A673 (cell line): Measurements from ENCODE around the gene PYROXD2. TPM values are rescaled to one million over a fixed set of nuclear protein-coding genes. Genes with fewer than 3 reads are reported as not detected.

Experiments
- BruUV-seq: library from RNA; stranded (reverse); fragments of 400-500 nt; replicated peaks from 2 replicates; lab custom pipeline; 2021; lab: Mats Ljungman, UMichigan
- CTCF ChIA-PET: fragments of 300-600 bp; sonication (Branson Sonifier 250); formaldehyde crosslinking; loops from one replicate; lab custom pipeline; 2022; ENCODE audit warnings: antibody characterized with exemption; lab: Charles Lee
- POLR2A ChIA-PET: fragments of 300-600 bp; sonication (Branson Sonifier 250); formaldehyde crosslinking; loops from one replicate; lab custom pipeline; 2022; ENCODE audit warnings: antibody characterized with exemption; ENCODE audit not compliant: low non-redundant PET; lab: Charles Lee
- DNase-seq: peaks from one replicate; pipeline ENCODE4 v3.0.0-alpha.2; 2015; ENCODE audit warnings: low spot score
- H3K27ac ChIP-seq: fragments of 200-600 bp; sonication (generic); 2 replicates; pipeline ENCODE4 v1.5.1; 2016; ENCODE audit warnings: mixed run types, low read depth, mild to moderate bottlenecking, mixed read lengths, antibody characterized with exemption, low read length; ENCODE audit not compliant: poor library complexity, severe bottlenecking
- H3K27me3 ChIP-seq: fragments of 200-600 bp; sonication (generic); replicated peaks from 2 replicates; pipeline ENCODE4 v1.6.1; 2017; ENCODE audit warnings: mixed run types, low read depth, mild to moderate bottlenecking, mixed read lengths, antibody characterized with exemption, low read length; ENCODE audit not compliant: insufficient read depth, poor library complexity
- H3K36me3 ChIP-seq: fragments of 200-600 bp; sonication (generic); 2 replicates; pipeline ENCODE4 v1.6.1; 2016; ENCODE audit warnings: mixed run types, mild to moderate bottlenecking, mixed read lengths, antibody characterized with exemption, low read length; ENCODE audit not compliant: insufficient read depth, poor library complexity, severe bottlenecking
- H3K4me1 ChIP-seq: fragments of 200-600 bp; sonication (generic); 2 replicates; pipeline ENCODE4 v1.6.1; 2017; ENCODE audit warnings: mixed run types, mild to moderate bottlenecking, mixed read lengths, antibody characterized with exemption, low read length; ENCODE audit not compliant: insufficient read depth, poor library complexity, severe bottlenecking
- H3K4me3 ChIP-seq: fragments of 200-600 bp; sonication (generic); 2 replicates; pipeline ENCODE4 v1.5.1; 2016; ENCODE audit warnings: low read depth, mixed run types, mild to moderate bottlenecking, mixed read lengths, low read length; ENCODE audit not compliant: poor library complexity, severe bottlenecking
- H3K9me3 ChIP-seq: fragments of 200-600 bp; sonication (generic); 2 replicates; pipeline ENCODE4 v1.6.1; 2016; ENCODE audit warnings: mixed run types, low read depth, mild to moderate bottlenecking, mixed read lengths, antibody characterized with exemption, low read length; ENCODE audit not compliant: poor library complexity, severe bottlenecking
- EZH2 ChIP-seq: fragments of 200-600 bp; sonication (generic); IDR thresholded peaks from 2 replicates; pipeline ENCODE4 v1.6.1; 2017; ENCODE audit warnings: borderline replicate concordance, low read depth, mild to moderate bottlenecking, mixed read lengths, antibody characterized with exemption, low read length; ENCODE audit not compliant: poor library complexity, severe bottlenecking
- intact Hi-C: fragments of 100-400 bp; cut with micrococcal nuclease; formaldehyde crosslinking; loops from one replicate; pipeline ENCODE4 v1.10.0; 2022; ENCODE audit not compliant: unreplicated experiment
- total RNA-seq: library from RNA; stranded (reverse); gene quantifications from 2 replicates; pipeline ENCODE4 v1.2.3, GENCODE V29; 2021
- TF ChIP-seq, protein P1 (sequence below): fragments of 300-800, 200-600 bp; sonication (generic); conservative IDR thresholded peaks from 2 replicates; pipeline ENCODE4 v1.5.1; 2017; ENCODE audit warnings: low read depth, mild to moderate bottlenecking, antibody characterized with exemption, low read length, moderate library complexity, mixed read lengths

PYROXD2 gene
- total RNA-seq, 1 experiment from 2014 or later, result 4.0 TPM

DNA sequence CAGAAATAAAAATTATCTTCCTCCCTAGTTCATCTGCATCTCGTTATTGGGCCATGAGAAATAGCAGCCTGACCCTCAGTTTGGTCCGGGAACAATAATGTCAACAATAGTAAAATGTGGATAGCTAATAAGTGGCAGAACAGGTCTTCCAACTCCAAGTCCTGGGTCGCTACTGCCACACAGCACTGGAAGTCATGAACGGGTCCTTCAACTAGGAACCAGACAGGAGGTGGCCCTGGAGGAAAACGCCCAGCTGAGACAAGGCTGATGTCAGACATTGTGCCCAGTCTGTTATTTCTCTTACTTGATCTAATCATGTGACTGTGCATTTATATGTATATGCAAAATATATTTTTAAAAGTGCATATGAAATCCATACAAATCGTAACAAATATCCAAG lies 51.8 kb downstream of the PYROXD2 start:
- intact Hi-C loops, result no loop called here
- Histone ChIP-seq H3K27ac (no peak overlapping the region), H3K36me3 (no peaks in the 10 kb centered on the region), H3K27me3 (no peaks in the 10 kb centered on the region), H3K9me3 (no peaks in the 10 kb centered on the region), H3K4me1 (no peaks in the 10 kb centered on the region), H3K4me3 (no peak overlapping the region)
- POLR2A ChIA-PET, result no interaction called here
- CTCF ChIA-PET, result no interaction called here
- BruUV-seq, result no TSS peak
- no peak for DNase-seq
- no peak for TF ChIP-seq EZH2
- TF ChIP-seq, protein P1, sequence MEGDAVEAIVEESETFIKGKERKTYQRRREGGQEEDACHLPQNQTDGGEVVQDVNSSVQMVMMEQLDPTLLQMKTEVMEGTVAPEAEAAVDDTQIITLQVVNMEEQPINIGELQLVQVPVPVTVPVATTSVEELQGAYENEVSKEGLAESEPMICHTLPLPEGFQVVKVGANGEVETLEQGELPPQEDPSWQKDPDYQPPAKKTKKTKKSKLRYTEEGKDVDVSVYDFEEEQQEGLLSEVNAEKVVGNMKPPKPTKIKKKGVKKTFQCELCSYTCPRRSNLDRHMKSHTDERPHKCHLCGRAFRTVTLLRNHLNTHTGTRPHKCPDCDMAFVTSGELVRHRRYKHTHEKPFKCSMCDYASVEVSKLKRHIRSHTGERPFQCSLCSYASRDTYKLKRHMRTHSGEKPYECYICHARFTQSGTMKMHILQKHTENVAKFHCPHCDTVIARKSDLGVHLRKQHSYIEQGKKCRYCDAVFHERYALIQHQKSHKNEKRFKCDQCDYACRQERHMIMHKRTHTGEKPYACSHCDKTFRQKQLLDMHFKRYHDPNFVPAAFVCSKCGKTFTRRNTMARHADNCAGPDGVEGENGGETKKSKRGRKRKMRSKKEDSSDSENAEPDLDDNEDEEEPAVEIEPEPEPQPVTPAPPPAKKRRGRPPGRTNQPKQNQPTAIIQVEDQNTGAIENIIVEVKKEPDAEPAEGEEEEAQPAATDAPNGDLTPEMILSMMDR, result no peak

DNA sequence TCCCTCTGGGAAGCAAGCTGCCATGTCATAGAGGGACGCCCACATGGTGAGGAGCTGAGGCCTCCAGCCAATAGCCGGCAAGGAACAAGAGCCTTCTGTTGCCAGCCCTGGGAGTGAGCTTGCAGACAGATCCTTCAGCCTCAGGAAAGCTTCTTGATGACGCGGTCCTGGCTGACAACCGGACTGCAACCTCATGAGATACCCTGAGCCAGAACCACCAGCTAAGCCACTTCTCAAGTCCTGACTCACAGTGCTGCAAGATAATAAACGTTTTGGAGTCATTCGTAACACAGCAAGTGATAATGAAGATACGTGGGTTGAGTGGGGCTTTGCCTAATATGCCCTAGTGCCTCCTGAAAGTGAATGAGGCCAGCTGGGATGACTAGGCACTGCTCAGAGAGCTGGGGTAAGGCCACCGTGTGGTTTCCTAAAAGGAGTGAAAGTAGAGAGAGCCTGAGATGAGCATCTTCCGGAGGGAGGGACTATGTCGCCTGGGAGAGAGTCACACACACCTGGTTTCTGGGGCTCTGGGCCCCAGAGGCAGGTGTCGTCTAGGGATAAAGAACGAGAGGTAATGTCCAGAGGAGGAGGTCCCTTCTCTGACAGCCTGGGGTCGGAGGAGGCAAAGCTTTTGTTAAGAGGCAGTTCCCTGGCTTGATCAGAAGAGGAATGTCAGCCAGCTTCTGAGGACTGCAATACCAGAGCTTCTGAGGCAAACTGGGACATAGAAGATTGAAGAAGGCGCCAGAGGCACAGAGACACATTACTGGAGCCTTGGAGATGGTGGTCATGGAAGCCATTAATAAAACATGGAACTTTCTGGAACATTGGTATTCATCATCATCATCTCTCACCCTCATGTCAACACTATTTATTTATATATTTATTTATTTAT lies 53.6 kb downstream of the PYROXD2 start:
- BruUV-seq, result no TSS peak
- POLR2A ChIA-PET, result no interaction called here

DNA sequence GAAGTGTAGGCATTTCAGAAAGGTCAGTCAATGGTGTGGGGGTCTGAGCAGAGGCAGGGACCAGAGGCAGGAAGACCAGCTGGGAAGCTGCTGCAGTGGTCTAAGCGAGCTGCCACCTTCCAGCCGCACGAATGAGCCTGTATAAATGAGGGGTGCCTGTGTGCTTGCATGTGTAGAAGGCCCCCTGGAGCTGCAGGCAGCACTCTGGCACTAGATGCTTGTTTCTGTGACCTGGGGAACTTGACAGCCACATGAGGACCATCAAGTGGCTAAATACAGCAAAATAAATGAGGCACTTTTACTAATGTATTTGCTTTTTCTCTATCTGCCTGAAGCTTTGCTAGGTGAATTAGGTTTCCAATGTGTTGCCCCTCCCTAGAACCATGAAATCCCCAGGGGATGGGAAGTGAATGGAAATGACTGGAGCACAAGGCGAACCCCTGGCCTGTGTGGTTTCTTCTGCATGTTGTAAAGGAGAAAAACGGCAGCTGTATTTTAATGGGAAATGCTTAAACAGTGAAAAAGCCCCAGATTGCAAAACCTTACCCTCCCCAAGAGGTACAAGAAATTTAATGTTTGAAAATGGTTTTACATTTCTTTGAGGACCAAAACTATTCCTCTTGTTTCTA lies 57.7 kb downstream of the PYROXD2 start:
- H3K9me3 ChIP-seq, result no peaks in the 10 kb centered on the region
- peaks cover 18% of the 10 kb centered on the region for H3K27me3 ChIP-seq
- ChIA-PET POLR2A (interaction anchor here (0.6 kb wide), 1 partner anchor 21 kb away, joined by 3 read pairs; no protein-coding TSS in a partner anchor), CTCF (no interaction called here)
- H3K4me3 ChIP-seq, result no peak overlapping the region
- TF ChIP-seq, protein P1, result no peak
- no peak for TF ChIP-seq EZH2
- no peaks in the 10 kb centered on the region for H3K4me1 ChIP-seq
- no peak for DNase-seq
- H3K36me3 ChIP-seq, result no peaks in the 10 kb centered on the region
- no TSS peak for BruUV-seq
- intact Hi-C loops, result no loop called here
- no peak overlapping the region for H3K27ac ChIP-seq

More for the DNA sequence above, 53.6 kb downstream of the PYROXD2 start:
- Histone ChIP-seq H3K27ac (no peak overlapping the region), H3K36me3 (no peaks in the 10 kb centered on the region), H3K4me1 (no peaks in the 10 kb centered on the region), H3K4me3 (no peak overlapping the region), H3K9me3 (no peaks in the 10 kb centered on the region), H3K27me3 (no peaks in the 10 kb centered on the region)
- intact Hi-C loops, result no loop called here
- DNase-seq, result peak; percentile 64
- TF ChIP-seq EZH2, result no peak
- TF ChIP-seq, protein P1, result no peak
- CTCF ChIA-PET, result no interaction called here
